GM12878 (cell line): ENCODE measurements around the gene UIMC1. TPM values are rescaled to one million over a fixed set of nuclear protein-coding genes. Genes with fewer than 3 reads are reported as not detected.
A peak's percentile ranks its signal among the peaks of the same experiment; 100 is the strongest.

Experiments used
- ATAC-seq: fragments of 200-7000 bp; cut with Tn5 transposase; 3 replicates; pipeline ENCODE4 v1.9.1; 2020; ENCODE audit warnings: mild to moderate bottlenecking, moderate library complexity
- BruUV-seq: library from RNA; stranded (reverse); fragments of 400-500 nt; replicated peaks from 2 replicates; lab custom pipeline; 2021; lab: Mats Ljungman, UMichigan
- CTCF ChIA-PET: fragments of 300-600 bp; sonication (Branson Sonifier 250); formaldehyde crosslinking; extraction: SDS; loops from one replicate; lab custom pipeline; 2021; ENCODE audit warnings: inconsistent platforms; lab: Yijun Ruan, JAX
- POLR2A ChIA-PET: fragments of 350-600 bp; formaldehyde crosslinking; extraction: SDS; loops from one replicate; lab custom pipeline; 2021; ENCODE audit warnings: inconsistent platforms; lab: Charles Lee
- RAD21 ChIA-PET: fragments of 300-600 bp; sonication (Branson Sonifier 250); formaldehyde crosslinking; loops from one replicate; lab custom pipeline; 2023; ENCODE audit warnings: antibody characterized with exemption; ENCODE audit not compliant: unreplicated experiment; lab: Charles Lee
- SMC1A ChIA-PET: fragments of 300-600 bp; sonication (Branson Sonifier 250); formaldehyde crosslinking; loops from one replicate; lab custom pipeline; 2023; ENCODE audit not compliant: unreplicated experiment, uncharacterized antibody; lab: Charles Lee
- DNase-seq: peaks from one replicate; pipeline ENCODE4 v3.0.0-alpha.2; 2011; ENCODE audit warnings: low read depth, low spot score
- FAIRE-seq: peaks from 3 replicates; lab custom pipeline; 2011; peaks lifted over from hg19 to GRCh38; lab: Jason Lieb, UNC
- H2AFZ ChIP-seq: 2 replicates; pipeline ENCODE4 v1.6.0; 2011; ENCODE audit warnings: low read depth, low read length, control low read depth; ENCODE audit not compliant: control insufficient read depth
- H3K27ac ChIP-seq: 2 replicates; pipeline ENCODE4 v1.5.1; 2011; ENCODE audit warnings: control low read depth; ENCODE audit not compliant: control insufficient read depth, insufficient read depth
- H3K27me3 ChIP-seq, 2 experiments: replicated peaks in 1 of 2; 2 replicates each; pipeline versions ENCODE4 v1.6.0 to v1.6.1; 2011; ENCODE audit warnings: low read length in 1 of 2; ENCODE audit not compliant: control insufficient read depth in 2 of 2, insufficient read depth in 2 of 2
- H3K36me3 ChIP-seq, 2 experiments: 2 replicates each; pipeline ENCODE4 v1.5.1; 2011; ENCODE audit warnings: low read length in 1 of 2; ENCODE audit not compliant: control insufficient read depth in 2 of 2, insufficient read depth in 2 of 2
- H3K4me1 ChIP-seq: 2 replicates; pipeline ENCODE4 v1.6.1; 2011; ENCODE audit warnings: mild to moderate bottlenecking, low read length, moderate library complexity, mixed read lengths; ENCODE audit not compliant: control insufficient read depth, insufficient read depth
- H3K4me2 ChIP-seq: 2 replicates; pipeline ENCODE4 v1.6.0; 2011; ENCODE audit warnings: control low read depth; ENCODE audit not compliant: control insufficient read depth, insufficient read depth
- H3K4me3 ChIP-seq: fragments of 200-600 bp; sonication (generic); 2 replicates; pipeline ENCODE4 v1.5.1; 2016
- H3K79me2 ChIP-seq: 2 replicates; pipeline ENCODE4 v1.6.0; 2011; ENCODE audit warnings: low read length; ENCODE audit not compliant: control insufficient read depth, insufficient read depth
- H3K9ac ChIP-seq: 2 replicates; pipeline ENCODE4 v1.8.0; 2011; ENCODE audit warnings: low read length, control low read depth, mixed read lengths; ENCODE audit not compliant: control insufficient read depth, insufficient read depth
- H3K9me3 ChIP-seq: replicated peaks from 3 replicates; pipeline ENCODE4 v1.5.1; 2011; ENCODE audit warnings: mild to moderate bottlenecking, low read length; ENCODE audit not compliant: control insufficient read depth, insufficient read depth
- H4K20me1 ChIP-seq: 2 replicates; pipeline ENCODE4 v1.6.0; 2011; ENCODE audit not compliant: control insufficient read depth, insufficient read depth
- NFXL1 ChIP-seq: fragments of 450-650 bp; IDR thresholded peaks from 2 replicates; pipeline ENCODE4 v1.6.1; 2017; ENCODE audit warnings: antibody characterized with exemption, mild to moderate bottlenecking, borderline replicate concordance
- NRF1 ChIP-seq: conservative IDR thresholded peaks from 2 replicates; pipeline ENCODE4 v1.6.1; 2011; ENCODE audit warnings: mild to moderate bottlenecking, low read depth, low read length, improper control_type of control experiment
- POLR2AphosphoS5 ChIP-seq: IDR thresholded peaks from 2 replicates; pipeline ENCODE4 v1.6.1; 2011; ENCODE audit warnings: mild to moderate bottlenecking, low read length, inconsistent platforms
- SREBF1 ChIP-seq: IDR thresholded peaks from 2 replicates; pipeline ENCODE4 v1.6.1; 2012; ENCODE audit warnings: mild to moderate bottlenecking, low read length
- ZNF217 ChIP-seq: fragments of 450-650 bp; IDR thresholded peaks from 2 replicates; pipeline ENCODE4 v1.6.1; 2017; ENCODE audit warnings: antibody characterized with exemption, mild to moderate bottlenecking
- ZZZ3 ChIP-seq: IDR thresholded peaks from 2 replicates; pipeline ENCODE4 v1.6.1; 2011; ENCODE audit warnings: low read depth; ENCODE audit not compliant: control insufficient read depth, insufficient read length
- WGBS: methylation state at CpG from one replicate; pipeline ENCODE4 v1.1.6; 2016; ENCODE audit warnings: low lambda C conversion rate; ENCODE audit not compliant: insufficient replicate concordance, insufficient coverage; ENCODE audit errors: missing lambda C conversion rate; 5-methylcytosine and 5-hydroxymethylcytosine counted together
- in situ Hi-C: fragments of 300-500 bp; cut with MboI; formaldehyde crosslinking; loops from 9 replicates; pipeline ENCODE4 v1.14.3; 2018; ENCODE audit warnings: mixed read lengths
- intact Hi-C: fragments of 100-400 bp; cut with micrococcal nuclease; formaldehyde crosslinking; loops from one replicate; pipeline ENCODE4 v1.14.2; 2022; ENCODE audit not compliant: unreplicated experiment
- polyA plus RNA-seq, 11 experiments: library from polyadenylated mRNA; depleted of rRNA in 4 of 11; unstranded in 6 of 11; stranded (reverse) in 5 of 11; fragments of >200 nt; fragmentation: Nextera tagmentation in 4 of 11; fragmentation: Illumina TruSeq in 1 of 11; extraction: Ambion mirVana in 4 of 11; extraction: Trizol in 1 of 11; gene quantifications; 1 replicate in 1 of 11; 2 replicates in 10 of 11; pipeline versions ENCODE4 v1.2.1 to v1.2.3, GENCODE V29; 2011 to 2016; ENCODE audit warnings: inconsistent platforms in 2 of 11, missing spikeins in 2 of 11, low read depth in 1 of 11
- total RNA-seq, 4 experiments: library from RNA; depleted of rRNA in 3 of 4; stranded (reverse); fragments of >200 nt in 3 of 4; fragmentation: Illumina TruSeq in 1 of 4; extraction: Trizol in 1 of 4; gene quantifications; 2 replicates each; pipeline versions ENCODE4 v1.2.1 to v1.2.3, GENCODE V29; 2013 to 2021
- TF ChIP-seq, protein P1 (sequence below): IDR thresholded peaks from 2 replicates; pipeline ENCODE4 v1.6.1; 2012; ENCODE audit warnings: low read depth, low read length, improper control_type of control experiment
- TF ChIP-seq, protein P2 (sequence below): fragments of 450-650 bp; IDR thresholded peaks from 2 replicates; pipeline ENCODE4 v1.6.1; 2016; ENCODE audit warnings: mild to moderate bottlenecking, moderate library complexity, borderline replicate concordance
- TF ChIP-seq, protein P3 (sequence below): fragments of 450-650 bp; IDR thresholded peaks from 2 replicates; pipeline ENCODE4 v1.6.1; 2016; ENCODE audit warnings: mild to moderate bottlenecking
- TF ChIP-seq, protein P4 (sequence below): fragments of 450-650 bp; IDR thresholded peaks from 2 replicates; pipeline ENCODE4 v1.6.1; 2017; ENCODE audit warnings: mild to moderate bottlenecking
- TF ChIP-seq, protein P5 (sequence below): fragments of 450-650 bp; IDR thresholded peaks from 2 replicates; pipeline ENCODE4 v1.6.1; 2018; ENCODE audit warnings: mild to moderate bottlenecking, low read depth, moderate library complexity; ENCODE audit not compliant: partially characterized antibody

The UIMC1 gene
- total and polyA plus RNA-seq, 10 of the 15 experiments (the other 5 are each of a cell fraction or from before 2014, with no cell fraction given), result 16.2 to 51.4 (median 32.7) TPM

DNA sequence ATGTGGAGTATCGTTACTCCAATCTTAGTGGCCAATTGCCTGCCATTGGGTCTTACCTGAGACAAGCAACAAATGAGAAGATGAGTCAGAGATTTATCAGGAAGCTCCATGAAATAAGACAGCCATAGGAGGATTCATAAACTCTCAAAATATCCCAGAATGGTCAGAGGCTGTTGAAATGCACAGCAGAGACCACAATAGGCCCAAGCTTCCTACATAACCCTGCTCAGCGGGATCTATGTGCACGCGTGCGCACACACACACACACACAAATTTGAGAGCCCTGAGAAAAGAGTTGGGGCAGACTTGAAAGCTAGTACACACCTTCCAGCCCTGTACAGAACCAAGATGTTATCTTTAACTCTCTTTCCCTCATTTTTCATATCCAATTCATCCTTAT is 9.8 kb downstream of the UIMC1 start:
- FAIRE-seq, result no peak
- Histone ChIP-seq H3K79me2 (peaks cover 94% of the 10 kb centered on the region), H3K27me3 (no peaks in the 10 kb centered on the region), H3K36me3 (no peaks in the 10 kb centered on the region), H3K9ac (no peak overlapping the region; the same call in 1 of the 2 replicates), H3K9me3 (no peaks in the 10 kb centered on the region; the same call in 2 of the 3 replicates), H4K20me1 (no peaks in the 10 kb centered on the region; the same call in 1 of the 2 replicates), H3K4me3 (0 out of 2 replicates have a peak overlapping the region, but pooled peaks have one; percentile 6), H2AFZ (no peak overlapping the region), H3K27ac (peak overlapping the region; percentile 89), H3K4me2 (peak overlapping the region; percentile 49)
- no TSS peak for BruUV-seq
- in situ Hi-C loops, result no loop called here
- DNase-seq, result no peak
- intact Hi-C loops, result no loop called here
- CTCF ChIA-PET, result interaction anchor here (0.8 to 4.0 kb wide), 6 partner anchors 8 to 336 kb away, joined by 3 to 40 read pairs (median 4); partner anchors contain the start of gene UIMC1
- no peak for ATAC-seq
- SMC1A ChIA-PET, result interaction anchor here (0.5 to 3.5 kb wide), 3 partner anchors 8 to 33 kb away, joined by 3 to 30 read pairs (median 3); no protein-coding TSS in a partner anchor
- no peak for TF ChIP-seq NRF1
- no peak for TF ChIP-seq SREBF1
- TF ChIP-seq ZNF217, result no peak
- TF ChIP-seq, protein P1, sequence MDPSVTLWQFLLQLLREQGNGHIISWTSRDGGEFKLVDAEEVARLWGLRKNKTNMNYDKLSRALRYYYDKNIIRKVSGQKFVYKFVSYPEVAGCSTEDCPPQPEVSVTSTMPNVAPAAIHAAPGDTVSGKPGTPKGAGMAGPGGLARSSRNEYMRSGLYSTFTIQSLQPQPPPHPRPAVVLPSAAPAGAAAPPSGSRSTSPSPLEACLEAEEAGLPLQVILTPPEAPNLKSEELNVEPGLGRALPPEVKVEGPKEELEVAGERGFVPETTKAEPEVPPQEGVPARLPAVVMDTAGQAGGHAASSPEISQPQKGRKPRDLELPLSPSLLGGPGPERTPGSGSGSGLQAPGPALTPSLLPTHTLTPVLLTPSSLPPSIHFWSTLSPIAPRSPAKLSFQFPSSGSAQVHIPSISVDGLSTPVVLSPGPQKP, result no peak
- TF ChIP-seq POLR2AphosphoS5, result no peak
- TF ChIP-seq, protein P2, sequence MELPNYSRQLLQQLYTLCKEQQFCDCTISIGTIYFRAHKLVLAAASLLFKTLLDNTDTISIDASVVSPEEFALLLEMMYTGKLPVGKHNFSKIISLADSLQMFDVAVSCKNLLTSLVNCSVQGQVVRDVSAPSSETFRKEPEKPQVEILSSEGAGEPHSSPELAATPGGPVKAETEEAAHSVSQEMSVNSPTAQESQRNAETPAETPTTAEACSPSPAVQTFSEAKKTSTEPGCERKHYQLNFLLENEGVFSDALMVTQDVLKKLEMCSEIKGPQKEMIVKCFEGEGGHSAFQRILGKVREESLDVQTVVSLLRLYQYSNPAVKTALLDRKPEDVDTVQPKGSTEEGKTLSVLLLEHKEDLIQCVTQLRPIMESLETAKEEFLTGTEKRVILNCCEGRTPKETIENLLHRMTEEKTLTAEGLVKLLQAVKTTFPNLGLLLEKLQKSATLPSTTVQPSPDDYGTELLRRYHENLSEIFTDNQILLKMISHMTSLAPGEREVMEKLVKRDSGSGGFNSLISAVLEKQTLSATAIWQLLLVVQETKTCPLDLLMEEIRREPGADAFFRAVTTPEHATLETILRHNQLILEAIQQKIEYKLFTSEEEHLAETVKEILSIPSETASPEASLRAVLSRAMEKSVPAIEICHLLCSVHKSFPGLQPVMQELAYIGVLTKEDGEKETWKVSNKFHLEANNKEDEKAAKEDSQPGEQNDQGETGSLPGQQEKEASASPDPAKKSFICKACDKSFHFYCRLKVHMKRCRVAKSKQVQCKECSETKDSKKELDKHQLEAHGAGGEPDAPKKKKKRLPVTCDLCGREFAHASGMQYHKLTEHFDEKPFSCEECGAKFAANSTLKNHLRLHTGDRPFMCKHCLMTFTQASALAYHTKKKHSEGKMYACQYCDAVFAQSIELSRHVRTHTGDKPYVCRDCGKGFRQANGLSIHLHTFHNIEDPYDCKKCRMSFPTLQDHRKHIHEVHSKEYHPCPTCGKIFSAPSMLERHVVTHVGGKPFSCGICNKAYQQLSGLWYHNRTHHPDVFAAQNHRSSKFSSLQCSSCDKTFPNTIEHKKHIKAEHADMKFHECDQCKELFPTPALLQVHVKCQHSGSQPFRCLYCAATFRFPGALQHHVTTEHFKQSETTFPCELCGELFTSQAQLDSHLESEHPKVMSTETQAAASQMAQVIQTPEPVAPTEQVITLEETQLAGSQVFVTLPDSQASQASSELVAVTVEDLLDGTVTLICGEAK, result no peak
- no peak for TF ChIP-seq ZZZ3
- TF ChIP-seq, protein P3, sequence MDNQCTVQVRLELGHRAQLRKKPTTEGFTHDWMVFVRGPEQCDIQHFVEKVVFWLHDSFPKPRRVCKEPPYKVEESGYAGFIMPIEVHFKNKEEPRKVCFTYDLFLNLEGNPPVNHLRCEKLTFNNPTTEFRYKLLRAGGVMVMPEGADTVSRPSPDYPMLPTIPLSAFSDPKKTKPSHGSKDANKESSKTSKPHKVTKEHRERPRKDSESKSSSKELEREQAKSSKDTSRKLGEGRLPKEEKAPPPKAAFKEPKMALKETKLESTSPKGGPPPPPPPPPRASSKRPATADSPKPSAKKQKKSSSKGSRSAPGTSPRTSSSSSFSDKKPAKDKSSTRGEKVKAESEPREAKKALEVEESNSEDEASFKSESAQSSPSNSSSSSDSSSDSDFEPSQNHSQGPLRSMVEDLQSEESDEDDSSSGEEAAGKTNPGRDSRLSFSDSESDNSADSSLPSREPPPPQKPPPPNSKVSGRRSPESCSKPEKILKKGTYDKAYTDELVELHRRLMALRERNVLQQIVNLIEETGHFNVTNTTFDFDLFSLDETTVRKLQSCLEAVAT, result peak; percentile 77; the same call in 1 of the 2 replicates
- TF ChIP-seq, protein P4, sequence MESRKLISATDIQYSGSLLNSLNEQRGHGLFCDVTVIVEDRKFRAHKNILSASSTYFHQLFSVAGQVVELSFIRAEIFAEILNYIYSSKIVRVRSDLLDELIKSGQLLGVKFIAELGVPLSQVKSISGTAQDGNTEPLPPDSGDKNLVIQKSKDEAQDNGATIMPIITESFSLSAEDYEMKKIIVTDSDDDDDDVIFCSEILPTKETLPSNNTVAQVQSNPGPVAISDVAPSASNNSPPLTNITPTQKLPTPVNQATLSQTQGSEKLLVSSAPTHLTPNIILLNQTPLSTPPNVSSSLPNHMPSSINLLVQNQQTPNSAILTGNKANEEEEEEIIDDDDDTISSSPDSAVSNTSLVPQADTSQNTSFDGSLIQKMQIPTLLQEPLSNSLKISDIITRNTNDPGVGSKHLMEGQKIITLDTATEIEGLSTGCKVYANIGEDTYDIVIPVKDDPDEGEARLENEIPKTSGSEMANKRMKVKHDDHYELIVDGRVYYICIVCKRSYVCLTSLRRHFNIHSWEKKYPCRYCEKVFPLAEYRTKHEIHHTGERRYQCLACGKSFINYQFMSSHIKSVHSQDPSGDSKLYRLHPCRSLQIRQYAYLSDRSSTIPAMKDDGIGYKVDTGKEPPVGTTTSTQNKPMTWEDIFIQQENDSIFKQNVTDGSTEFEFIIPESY, result 0 out of 2 replicates have a peak, but pooled peaks have one; percentile 6
- no peak for TF ChIP-seq NFXL1
- TF ChIP-seq, protein P5, sequence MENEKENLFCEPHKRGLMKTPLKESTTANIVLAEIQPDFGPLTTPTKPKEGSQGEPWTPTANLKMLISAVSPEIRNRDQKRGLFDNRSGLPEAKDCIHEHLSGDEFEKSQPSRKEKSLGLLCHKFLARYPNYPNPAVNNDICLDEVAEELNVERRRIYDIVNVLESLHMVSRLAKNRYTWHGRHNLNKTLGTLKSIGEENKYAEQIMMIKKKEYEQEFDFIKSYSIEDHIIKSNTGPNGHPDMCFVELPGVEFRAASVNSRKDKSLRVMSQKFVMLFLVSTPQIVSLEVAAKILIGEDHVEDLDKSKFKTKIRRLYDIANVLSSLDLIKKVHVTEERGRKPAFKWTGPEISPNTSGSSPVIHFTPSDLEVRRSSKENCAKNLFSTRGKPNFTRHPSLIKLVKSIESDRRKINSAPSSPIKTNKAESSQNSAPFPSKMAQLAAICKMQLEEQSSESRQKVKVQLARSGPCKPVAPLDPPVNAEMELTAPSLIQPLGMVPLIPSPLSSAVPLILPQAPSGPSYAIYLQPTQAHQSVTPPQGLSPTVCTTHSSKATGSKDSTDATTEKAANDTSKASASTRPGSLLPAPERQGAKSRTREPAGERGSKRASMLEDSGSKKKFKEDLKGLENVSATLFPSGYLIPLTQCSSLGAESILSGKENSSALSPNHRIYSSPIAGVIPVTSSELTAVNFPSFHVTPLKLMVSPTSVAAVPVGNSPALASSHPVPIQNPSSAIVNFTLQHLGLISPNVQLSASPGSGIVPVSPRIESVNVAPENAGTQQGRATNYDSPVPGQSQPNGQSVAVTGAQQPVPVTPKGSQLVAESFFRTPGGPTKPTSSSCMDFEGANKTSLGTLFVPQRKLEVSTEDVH, result no peak
- TF ChIP-seq, all 136 proteins: peak for 2
- peaks cover 40% of the 10 kb centered on the region for H3K4me1 ChIP-seq
- 80% methylated on average over 5 of the region's 5 CpGs for WGBS
- POLR2A ChIA-PET, result interaction anchor here (0.6 to 1.3 kb wide), 6 partner anchors 8 to 42 kb away, joined by 3 to 8 read pairs (median 4); partner anchors contain the start of gene UIMC1
- RAD21 ChIA-PET, result interaction anchor here (0.6 to 2.1 kb wide), 7 partner anchors 9 to 336 kb away, joined by 3 to 8 read pairs (median 4); partner anchors contain the start of genes UIMC1 and ZNF346
